HL-60/S4 treated with phorbol 12-myristate 13-acetate at 8.2 ng/mL for 4 days and 3 days (cell line): ENCODE measurements around the gene AGAP3.
"Not testable (repeated sequence)": the region's sequence is repeated elsewhere in the genome, so short reads cannot be mapped to it uniquely, and the experiment has no call there.

Experiments
- in situ Hi-C: fragments of 300-500 bp; cut with MboI; formaldehyde crosslinking; loops from 2 replicates; pipeline ENCODE4 v1.15.0; 2022; ENCODE audit warnings: low sequenced_read_pairs

The AGAP3 gene

DNA sequence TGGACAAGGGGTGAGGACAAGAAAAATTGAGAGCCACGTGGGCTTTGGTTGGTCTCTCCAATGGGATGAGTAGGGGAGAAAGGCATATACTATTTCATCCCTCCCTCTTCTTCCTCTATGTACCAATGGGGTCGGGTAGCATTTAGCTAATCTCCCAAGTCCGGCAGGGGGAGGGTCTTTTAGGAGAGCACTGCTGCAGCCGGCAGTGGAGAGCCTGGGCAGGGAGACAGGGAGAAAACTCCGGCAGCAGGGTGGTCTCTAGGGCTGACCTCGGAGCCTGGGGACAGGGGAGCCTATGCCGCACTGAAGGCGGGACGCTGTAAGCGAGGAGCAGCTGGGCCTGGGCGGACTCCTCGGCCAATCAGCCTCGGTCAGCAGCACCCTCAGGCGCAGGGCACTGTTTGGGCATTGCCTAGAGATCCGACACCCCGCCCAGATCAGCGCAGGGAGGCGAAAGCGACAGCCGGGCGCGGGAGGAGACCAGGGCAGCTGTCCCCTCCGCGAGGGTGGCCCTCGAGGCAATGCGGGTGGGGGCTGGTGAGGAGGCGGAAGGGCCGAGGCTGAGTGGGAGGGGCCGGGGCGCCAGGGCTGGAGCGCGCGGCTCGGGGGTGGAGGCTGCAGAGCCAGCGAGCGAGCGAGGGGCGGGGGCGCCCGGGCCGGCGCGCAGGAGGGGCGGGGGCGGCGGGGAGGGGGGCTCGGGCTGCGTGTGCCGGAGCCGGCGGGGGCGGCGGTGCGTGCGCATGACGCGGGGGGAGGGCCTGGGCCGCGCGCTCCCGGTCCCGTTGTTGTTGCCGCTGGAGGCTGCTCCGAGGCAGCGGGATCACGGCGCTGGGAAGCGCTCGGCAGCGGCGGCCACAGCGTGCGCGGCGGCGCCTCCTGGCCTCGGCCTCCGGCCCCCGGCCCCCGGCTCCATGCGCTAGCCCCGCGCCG is at the start of gene AGAP3:
Gene AGAP3 (plus strand): TSS at position 785 of the 930 bp plus-strand sequence. CDS start 267 bp downstream, outside the sequence.
- in situ Hi-C loops = no loop called here

- in situ Hi-C loops = no loop called here
Measured at GRCh38 chr7:151038951-151039849, 47.1 kb upstream of the AGAP3 start.

GRCh38 chr7:151039850-151040548 is 46.3 kb upstream of the AGAP3 start:
- in situ Hi-C loops = no loop called here

- in situ Hi-C loops = no loop called here
Measured at GRCh38 chr7:151040616-151041375, 45.5 kb upstream of the AGAP3 start.

DNA sequence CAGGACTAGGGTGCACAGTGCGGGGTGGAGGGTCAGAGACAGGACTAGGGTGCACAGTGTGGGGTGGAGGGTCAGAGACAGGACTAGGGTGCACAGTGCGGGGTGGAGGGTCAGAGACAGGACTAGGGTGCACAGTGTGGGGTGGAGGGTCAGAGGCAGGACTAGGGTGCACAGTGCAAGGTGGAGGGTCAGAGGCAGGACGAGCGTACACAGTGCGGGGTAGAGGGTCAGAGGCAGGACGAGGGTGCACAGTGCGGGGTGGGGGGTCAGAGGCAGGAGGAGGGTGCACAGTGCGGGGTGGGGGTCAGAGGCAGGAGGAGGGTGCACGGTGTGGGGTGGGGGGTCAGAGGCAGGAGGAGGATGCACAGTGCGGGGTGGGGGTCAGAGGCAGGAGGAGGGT is 42.8 kb upstream of the AGAP3 start:
- in situ Hi-C loops = not testable (repeated sequence)

GRCh38 chr7:151043959-151044358 is 42.3 kb upstream of the AGAP3 start:
- in situ Hi-C loops = no loop called here

- in situ Hi-C loops = no loop called here
Measured at GRCh38 chr7:151045262-151045661, 41.0 kb upstream of the AGAP3 start.

DNA sequence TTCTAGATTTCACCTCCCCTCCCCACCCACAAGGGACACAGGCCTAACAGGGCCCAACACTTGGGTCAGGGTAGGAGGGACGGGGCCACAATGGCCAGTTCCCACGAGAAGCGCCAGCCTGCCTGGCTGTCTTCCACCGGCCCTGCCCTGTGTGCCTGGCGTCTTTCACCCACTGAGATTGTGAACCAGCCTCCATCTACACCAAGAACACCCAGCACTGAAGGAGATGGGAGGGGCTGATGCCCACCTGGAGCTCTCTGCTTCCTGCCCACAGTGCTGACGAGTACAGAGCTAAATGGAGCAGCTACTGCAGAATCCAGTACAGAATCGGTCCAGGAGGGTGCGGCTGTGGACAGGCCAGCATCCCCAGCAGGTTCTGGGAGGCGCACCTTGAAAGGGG is 40.3 kb upstream of the AGAP3 start:
- in situ Hi-C loops = no loop called here

DNA sequence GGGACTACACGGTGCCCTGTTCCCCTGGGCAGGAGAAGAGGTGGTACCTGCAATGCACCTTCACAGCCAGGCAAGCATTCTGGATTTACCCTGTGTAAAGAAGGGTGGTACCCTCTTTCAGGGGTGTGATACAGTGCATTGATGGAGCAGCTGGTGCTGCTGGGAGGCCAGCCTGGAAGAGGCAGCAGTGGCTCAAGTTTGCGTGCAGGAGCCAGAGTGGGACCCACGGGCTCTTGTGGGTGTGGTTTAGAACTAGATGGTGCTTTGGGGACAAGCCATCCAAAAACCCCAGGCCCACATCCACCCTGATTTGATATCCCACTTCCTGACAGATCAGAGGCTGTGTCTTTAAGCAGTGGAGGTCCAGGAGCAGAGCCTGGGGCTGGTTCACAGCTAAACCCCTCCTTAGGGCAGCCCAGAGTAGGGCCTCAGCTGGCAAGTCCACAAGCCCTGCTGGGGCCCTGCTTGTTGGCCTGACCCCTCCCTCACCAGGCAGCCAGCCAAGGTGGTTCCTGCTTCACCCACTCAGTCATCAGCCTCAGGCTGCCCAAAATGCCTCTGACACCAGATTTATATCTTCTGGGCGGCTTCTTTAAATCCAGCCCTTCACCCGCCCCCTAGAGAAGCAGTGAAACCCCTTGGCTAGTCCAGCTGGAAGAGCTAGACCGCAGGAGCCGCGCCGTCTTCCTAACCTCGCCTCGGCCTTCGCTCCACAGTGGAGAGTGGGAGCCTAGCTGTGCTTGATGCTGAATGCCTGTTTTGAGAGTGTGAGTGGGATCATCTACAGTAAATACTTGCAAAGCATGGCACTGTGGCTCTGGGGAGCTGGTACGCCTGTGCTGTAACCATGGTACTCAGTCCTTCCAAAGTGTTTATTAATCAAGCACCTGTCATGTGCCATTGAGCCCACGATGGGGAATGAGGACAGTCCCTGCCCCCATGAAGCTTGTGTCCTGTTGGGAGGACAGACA is 39.4 kb upstream of the AGAP3 start:
- in situ Hi-C loops = no loop called here

DNA sequence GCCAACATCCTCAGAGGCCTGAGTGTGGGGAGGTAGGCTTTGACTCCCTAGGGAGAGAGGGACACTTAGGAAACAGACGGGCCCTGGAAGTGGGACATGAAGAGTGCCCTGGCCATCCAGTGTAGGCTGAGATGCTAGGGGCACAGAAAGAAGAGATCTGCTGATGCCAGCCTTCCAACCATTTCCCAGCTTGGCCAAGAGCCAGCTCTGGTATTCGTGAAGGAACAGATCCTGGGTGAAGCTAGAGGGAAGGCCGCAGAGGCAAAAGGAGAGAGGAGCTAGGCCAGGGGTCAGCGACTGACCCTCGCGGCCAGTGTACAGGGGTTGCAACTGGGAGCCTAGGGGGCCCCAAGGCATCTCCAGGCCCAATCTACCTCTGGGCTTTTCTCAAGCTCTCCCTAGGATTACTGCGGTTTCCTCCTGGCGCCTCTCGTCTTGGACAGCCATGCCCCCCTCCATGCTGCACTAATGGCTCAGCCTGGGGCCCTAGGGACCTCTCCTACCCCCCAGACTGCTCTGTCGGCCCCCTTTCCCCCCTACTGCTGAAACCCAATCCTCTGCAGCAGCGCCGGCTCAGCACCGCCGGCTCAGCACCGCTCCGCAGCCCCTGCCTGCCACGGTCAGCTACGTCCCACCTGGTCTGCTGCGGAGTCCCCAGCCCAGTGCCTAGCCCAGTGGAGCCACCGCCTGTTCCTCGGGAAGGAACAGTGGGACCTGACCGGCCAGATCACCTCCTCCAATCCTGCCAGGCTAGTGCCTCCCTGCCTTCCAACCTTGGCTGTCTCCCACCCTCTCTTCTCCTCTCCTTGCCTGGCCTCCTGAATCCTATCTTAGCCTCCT is 38.1 kb upstream of the AGAP3 start, which contains the start of gene ASIC3:
Gene ASIC3 (plus strand): TSS at position 556 of the 840 bp plus-strand sequence. CDS start 355 bp downstream, outside the sequence.
- in situ Hi-C loops = no loop called here

DNA sequence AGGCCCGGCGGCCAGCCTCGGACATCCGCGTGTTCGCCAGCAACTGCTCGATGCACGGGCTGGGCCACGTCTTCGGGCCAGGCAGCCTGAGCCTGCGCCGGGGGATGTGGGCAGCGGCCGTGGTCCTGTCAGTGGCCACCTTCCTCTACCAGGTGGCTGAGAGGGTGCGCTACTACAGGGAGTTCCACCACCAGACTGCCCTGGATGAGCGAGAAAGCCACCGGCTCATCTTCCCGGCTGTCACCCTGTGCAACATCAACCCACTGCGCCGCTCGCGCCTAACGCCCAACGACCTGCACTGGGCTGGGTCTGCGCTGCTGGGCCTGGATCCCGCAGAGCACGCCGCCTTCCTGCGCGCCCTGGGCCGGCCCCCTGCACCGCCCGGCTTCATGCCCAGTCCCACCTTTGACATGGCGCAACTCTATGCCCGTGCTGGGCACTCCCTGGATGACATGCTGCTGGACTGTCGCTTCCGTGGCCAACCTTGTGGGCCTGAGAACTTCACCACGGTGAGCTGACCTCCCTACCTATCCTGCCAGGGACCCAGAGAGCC is 37.3 kb upstream of the AGAP3 start:
- in situ Hi-C loops = no loop called here

GRCh38 chr7:151051108-151051507 is 35.2 kb upstream of the AGAP3 start:
- in situ Hi-C loops = no loop called here

DNA sequence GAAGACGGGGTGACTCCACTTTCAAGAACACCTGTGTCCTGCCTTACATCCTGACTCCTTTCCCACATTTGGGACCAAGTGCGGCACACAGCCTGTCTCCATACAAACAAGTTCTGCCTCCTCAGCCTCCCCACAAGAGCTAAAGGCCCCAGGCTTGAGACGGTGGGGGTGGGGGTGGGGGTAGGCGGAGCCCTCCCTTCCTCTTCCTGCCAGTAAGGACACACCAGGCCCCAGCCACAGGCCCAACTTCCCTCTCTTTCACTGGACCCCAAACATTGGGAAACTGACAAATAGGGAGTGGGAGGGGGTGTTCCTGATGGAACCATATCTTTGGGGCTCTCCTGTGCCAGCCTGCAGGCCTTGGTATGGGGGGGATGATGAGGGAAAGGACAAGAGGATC is 33.2 kb upstream of the AGAP3 start:
- in situ Hi-C loops = no loop called here

GRCh38 chr7:151053751-151054150 is 32.5 kb upstream of the AGAP3 start:
- in situ Hi-C loops = no loop called here

- in situ Hi-C loops = no loop called here
Measured at GRCh38 chr7:151056283-151056665, 30.0 kb upstream of the AGAP3 start.

GRCh38 chr7:151056666-151057505 is 29.4 kb upstream of the AGAP3 start:
- in situ Hi-C loops = no loop called here

- in situ Hi-C loops = no loop called here
Measured at GRCh38 chr7:151057506-151057988, 28.7 kb upstream of the AGAP3 start, which contains the start of gene CDK5. TSS of gene CDK5 (minus strand) at chr7:151057897. CDS start at chr7:151057848, 49 bp downstream.
